KOPT-K1 (cell line): Measurements from ENCODE around the gene AHRR.

Experiments used
- H3K27ac ChIP-seq: fragments of 200-600 bp; sonication (generic); 2 replicates; pipeline ENCODE4 v1.5.1; 2016; ENCODE audit warnings: antibody characterized with exemption, mild to moderate bottlenecking, low read depth, low read length; ENCODE audit not compliant: poor library complexity, severe bottlenecking
- H3K36me3 ChIP-seq: fragments of 200-600 bp; sonication (generic); 2 replicates; pipeline ENCODE4 v1.5.1; 2017; ENCODE audit warnings: antibody characterized with exemption, mild to moderate bottlenecking, low read length, moderate library complexity; ENCODE audit not compliant: insufficient read depth
- H3K9me3 ChIP-seq: fragments of 200-600 bp; sonication (generic); 2 replicates; pipeline ENCODE4 v1.5.1; 2017; ENCODE audit warnings: antibody characterized with exemption, low read length, mild to moderate bottlenecking; ENCODE audit not compliant: insufficient read depth, poor library complexity, severe bottlenecking

The AHRR gene

GRCh38 chr5:474840-475661 lies 153.5 kb downstream of the AHRR start:
- peaks cover 13% of the 10 kb centered on the region for H3K36me3 ChIP-seq
- H3K27ac ChIP-seq, result no peak overlapping the region
- H3K9me3 ChIP-seq, result no peaks in the 10 kb centered on the region

GRCh38 chr5:475704-476101 lies 154.2 kb downstream of the AHRR start:
- Histone ChIP-seq H3K27ac (no peak overlapping the region), H3K36me3 (peaks cover 8% of the 10 kb centered on the region), H3K9me3 (no peaks in the 10 kb centered on the region)

- no peaks in the 10 kb centered on the region for H3K9me3 ChIP-seq
- H3K27ac ChIP-seq, result no peak overlapping the region
- H3K36me3 ChIP-seq, result peaks cover 3% of the 10 kb centered on the region; the same call in 1 of the 2 replicates
Measured at GRCh38 chr5:476102-476813, 154.7 kb downstream of the AHRR start.

DNA sequence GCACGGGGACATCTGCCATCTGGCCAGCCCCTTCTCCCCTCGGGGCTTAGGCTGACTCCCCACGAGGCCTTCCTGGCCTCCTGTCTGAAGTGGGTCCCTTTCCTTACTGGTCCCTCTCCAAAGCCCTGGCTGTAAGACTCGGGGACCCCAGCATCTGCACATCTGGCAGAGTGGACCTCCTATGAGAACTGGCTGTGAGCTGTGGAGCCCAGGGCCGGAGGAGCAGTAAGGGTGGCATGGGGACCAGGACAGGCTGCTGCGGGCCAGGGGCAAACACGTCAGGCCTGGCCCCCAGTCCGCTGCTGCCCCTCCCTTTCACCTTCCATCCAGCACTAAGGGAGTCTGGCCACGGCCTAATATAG lies 155.3 kb downstream of the AHRR start:
- no peaks in the 10 kb centered on the region for H3K9me3 ChIP-seq
- H3K27ac ChIP-seq, result no peak overlapping the region
- H3K36me3 ChIP-seq, result no peaks in the 10 kb centered on the region

- H3K36me3 ChIP-seq, result no peaks in the 10 kb centered on the region
Measured at GRCh38 chr5:477247-477646, 155.7 kb downstream of the AHRR start.

GRCh38 chr5:477871-478270 lies 156.4 kb downstream of the AHRR start:
- Histone ChIP-seq H3K27ac (no peak overlapping the region), H3K36me3 (no peaks in the 10 kb centered on the region)

More at GRCh38 chr5:477247-477646, 155.7 kb downstream of the AHRR start:
- Histone ChIP-seq H3K27ac (no peak overlapping the region), H3K9me3 (no peaks in the 10 kb centered on the region)

GRCh38 chr5:478369-478981 lies 157.0 kb downstream of the AHRR start:
- Histone ChIP-seq H3K9me3 (no peaks in the 10 kb centered on the region), H3K36me3 (no peaks in the 10 kb centered on the region), H3K27ac (no peak overlapping the region)

More at GRCh38 chr5:477871-478270, 156.4 kb downstream of the AHRR start:
- H3K9me3 ChIP-seq, result no peaks in the 10 kb centered on the region

DNA sequence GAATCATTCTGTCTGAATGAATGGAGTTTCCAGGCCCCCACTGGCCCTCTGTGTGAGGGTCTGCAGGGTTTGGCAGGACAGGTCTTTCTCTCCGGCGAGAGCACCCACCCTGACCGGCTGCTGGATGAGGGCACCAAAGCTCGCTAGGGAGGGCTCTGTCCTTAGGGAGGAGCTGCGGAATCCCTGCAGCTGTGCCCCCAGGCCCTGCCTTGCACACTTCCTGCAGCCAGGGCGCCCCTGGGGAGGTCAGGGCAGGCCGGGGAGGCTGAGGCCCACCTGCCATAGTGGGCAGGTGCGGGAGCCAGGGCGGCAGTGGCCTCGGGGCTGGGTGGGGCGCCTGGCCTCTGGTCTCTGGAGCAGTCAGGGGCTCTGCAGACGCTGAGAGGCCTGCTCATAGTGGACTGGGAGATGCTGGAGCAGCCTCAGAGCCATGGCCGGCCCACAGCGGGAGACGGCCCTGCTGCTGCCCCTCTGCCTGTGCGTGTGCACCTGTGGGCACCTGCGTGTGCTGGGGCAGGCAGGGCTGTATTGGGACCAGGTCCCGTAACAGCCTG lies 157.5 kb downstream of the AHRR start:
- Histone ChIP-seq H3K27ac (no peak overlapping the region), H3K36me3 (no peaks in the 10 kb centered on the region), H3K9me3 (no peaks in the 10 kb centered on the region)

DNA sequence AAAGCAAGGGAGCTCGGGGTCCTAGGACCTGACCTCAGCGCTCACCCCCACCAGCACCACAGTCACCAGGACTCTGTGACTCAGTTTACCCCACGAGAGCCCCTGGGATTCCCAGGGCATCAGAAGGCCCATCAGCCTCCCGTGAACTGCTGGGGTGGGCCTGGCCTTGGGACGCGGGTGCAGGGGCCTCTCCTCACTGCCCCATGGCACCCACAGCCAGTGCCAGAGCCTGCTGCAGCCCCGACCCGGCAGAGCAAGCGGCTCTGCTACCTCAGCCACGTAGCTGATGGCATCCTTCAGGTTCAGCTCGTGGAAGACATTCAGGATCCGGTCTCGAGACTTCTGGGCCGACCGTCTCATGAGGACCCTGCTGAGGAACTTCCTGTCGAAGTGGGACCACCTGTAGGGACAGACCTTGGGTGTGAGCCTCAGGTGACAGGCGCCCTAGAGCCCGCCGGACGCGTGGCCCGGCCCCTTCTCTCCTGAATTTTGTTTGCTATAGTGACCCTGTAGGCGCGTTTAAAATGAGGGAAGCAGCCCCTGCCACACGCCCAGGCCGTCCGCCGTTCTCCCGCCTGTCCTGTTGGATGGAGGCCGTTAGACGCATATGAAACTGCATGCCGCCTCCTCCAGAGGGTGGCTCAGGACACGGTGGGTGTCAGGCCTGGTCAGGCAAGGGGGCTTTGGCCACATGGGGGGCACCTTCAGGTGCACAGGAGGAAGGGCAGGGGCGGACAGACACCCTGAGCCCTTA lies 158.2 kb downstream of the AHRR start:
- H3K27ac ChIP-seq, result no peak overlapping the region
- no peaks in the 10 kb centered on the region for H3K36me3 ChIP-seq
- H3K9me3 ChIP-seq, result no peaks in the 10 kb centered on the region

DNA sequence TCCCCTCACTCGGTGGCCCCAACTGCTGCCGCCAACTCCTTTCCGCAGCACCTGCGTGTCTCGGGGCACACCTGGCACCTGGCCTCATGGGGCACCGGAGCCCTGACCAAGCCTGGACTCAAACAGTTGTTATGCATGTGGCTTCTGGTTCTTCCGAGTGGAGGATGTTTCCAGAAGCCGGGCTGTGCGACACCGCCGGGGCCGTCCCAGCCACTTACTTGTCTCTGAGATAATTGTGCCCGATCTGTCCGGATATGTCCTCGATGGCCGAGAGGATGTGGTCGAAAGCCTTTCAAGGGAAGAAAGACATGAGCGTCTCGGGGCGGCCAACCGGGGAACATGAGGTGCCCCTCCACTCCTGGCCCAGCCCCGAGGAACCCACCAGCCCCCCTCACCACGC lies 159.8 kb downstream of the AHRR start:
- H3K9me3 ChIP-seq, result no peaks in the 10 kb centered on the region
- H3K27ac ChIP-seq, result no peak overlapping the region
- H3K36me3 ChIP-seq, result no peaks in the 10 kb centered on the region

DNA sequence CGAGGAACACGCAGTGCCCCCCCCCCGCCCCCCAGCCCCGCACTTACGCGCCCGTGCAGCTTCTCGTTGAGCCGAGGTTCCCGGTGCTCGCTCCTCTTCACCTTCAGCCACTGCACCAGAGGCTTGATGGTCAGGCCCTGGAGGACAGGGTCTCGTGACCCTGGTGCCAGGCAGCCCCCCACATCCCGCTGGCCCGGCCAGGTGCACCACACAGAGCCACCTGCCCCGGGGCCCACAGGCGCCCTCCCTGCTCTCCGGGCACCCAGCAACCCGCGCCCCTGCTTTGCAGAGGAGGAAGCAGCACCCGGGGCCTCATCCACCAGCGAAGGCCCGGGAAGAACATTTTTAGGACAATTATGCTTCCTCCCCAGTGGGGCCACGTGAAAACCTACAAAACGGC lies 160.5 kb downstream of the AHRR start:
- H3K27ac ChIP-seq, result no peak overlapping the region
- H3K36me3 ChIP-seq, result no peaks in the 10 kb centered on the region
- no peaks in the 10 kb centered on the region for H3K9me3 ChIP-seq

DNA sequence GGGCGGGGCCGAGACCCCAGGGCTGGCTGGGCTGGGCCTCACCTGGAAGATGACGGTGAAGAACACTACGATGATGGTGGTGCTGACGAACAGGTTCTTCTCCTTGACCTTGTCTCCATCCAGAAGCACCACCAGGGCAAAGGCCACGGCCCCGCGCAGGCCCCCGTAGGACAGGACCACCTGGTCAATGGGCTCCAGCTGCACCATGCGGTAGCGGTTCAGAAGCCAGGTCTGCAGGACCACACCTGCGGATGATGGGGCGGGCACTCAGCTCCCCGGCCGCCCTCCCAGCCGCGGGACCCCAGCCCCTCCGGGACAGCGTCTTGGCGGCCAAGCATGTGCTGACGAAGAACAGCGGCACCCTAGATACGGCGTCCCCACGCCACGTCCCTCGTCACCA lies 161.0 kb downstream of the AHRR start:
- H3K27ac ChIP-seq, result no peak overlapping the region
- no peaks in the 10 kb centered on the region for H3K36me3 ChIP-seq
- no peaks in the 10 kb centered on the region for H3K9me3 ChIP-seq

DNA sequence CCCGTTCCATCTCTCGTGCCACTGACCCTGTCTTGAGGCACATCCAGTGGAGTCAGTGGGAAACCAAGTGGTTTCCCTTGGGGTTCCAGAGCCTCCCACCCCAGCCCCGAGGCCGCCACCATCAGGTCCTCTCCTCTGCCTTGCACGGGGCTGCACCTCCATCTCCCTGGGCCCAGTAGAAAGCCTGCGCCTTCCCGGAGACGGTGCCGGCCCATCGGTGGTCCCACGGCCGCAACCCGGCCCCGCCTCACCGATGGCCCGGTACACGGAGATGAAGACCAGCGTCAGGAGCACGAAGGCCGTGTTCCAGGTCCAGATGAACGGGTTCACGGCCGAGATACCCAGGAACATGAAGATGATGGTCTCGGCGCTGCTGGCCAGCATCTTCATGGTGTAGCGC lies 161.5 kb downstream of the AHRR start:
- H3K9me3 ChIP-seq, result no peaks in the 10 kb centered on the region
- H3K36me3 ChIP-seq, result no peaks in the 10 kb centered on the region
- no peak overlapping the region for H3K27ac ChIP-seq

GRCh38 chr5:483434-484140 lies 162.1 kb downstream of the AHRR start:
- Histone ChIP-seq H3K9me3 (no peaks in the 10 kb centered on the region), H3K27ac (no peak overlapping the region)

More at GRCh38 chr5:483434-484140, 162.1 kb downstream of the AHRR start:
- no peaks in the 10 kb centered on the region for H3K36me3 ChIP-seq
